ENCODE data around the gene NME7. TPM values are rescaled to one million over a fixed set of nuclear protein-coding genes. Genes with fewer than 3 reads are reported as not detected.
"Not testable (repeated sequence)": the region's sequence is repeated elsewhere in the genome, so short reads cannot be mapped to it uniquely, and the experiment has no call there.

The NME7 gene
- 13.5 TPM for total RNA-seq

- ATAC-seq, result peak; percentile 99
These were observed at the start of gene NME7, which contains the start of gene BLZF1 for GRCh38 chr1:169367686-169368405. NME7 (minus strand) TSS chr1:169367797; CDS start chr1:169367710, 87 bp downstream. BLZF1 (plus strand) TSS chr1:169368195; CDS start chr1:169369523, 1,328 bp downstream.

GRCh38 chr1:169414952-169415351 is 47.4 kb upstream of the NME7 start:
- ATAC-seq, result no peak

GRCh38 chr1:169408340-169408739 is 40.7 kb upstream of the NME7 start:
- not testable (repeated sequence) for ATAC-seq

- ATAC-seq, result not testable (repeated sequence)
These were observed 35.0 kb upstream of the NME7 start for GRCh38 chr1:169402578-169402977.

- ATAC-seq, result no peak
These were observed 28.4 kb upstream of the NME7 start for GRCh38 chr1:169395955-169396354.

GRCh38 chr1:169392406-169392805 is 24.8 kb upstream of the NME7 start:
- ATAC-seq, result no peak

- no peak for ATAC-seq
These were observed 22.7 kb upstream of the NME7 start for GRCh38 chr1:169390303-169390702.

- ATAC-seq, result peak; percentile 59
These were observed 19.8 kb upstream of the NME7 start for GRCh38 chr1:169387399-169387798.

GRCh38 chr1:169383449-169383848 is 15.9 kb upstream of the NME7 start:
- no peak for ATAC-seq

GRCh38 chr1:169381162-169381561 is 13.6 kb upstream of the NME7 start:
- ATAC-seq, result no peak

- no peak for ATAC-seq
These were observed 3.8 kb upstream of the NME7 start for GRCh38 chr1:169371404-169371803.

- ATAC-seq, result peak; percentile 31
These were observed 791 bp upstream of the NME7 start for GRCh38 chr1:169368406-169368769.

- ATAC-seq, result no peak
These were observed 406 bp downstream of the NME7 start for GRCh38 chr1:169367096-169367685.

GRCh38 chr1:169364948-169365347 is 2.6 kb downstream of the NME7 start:
- peak; percentile 67 for ATAC-seq

GRCh38 chr1:169363046-169363730 is 4.4 kb downstream of the NME7 start:
- no peak for ATAC-seq

- ATAC-seq, result no peak
These were observed 6.3 kb downstream of the NME7 start for GRCh38 chr1:169361281-169361680.

GRCh38 chr1:169360415-169360814 is 7.2 kb downstream of the NME7 start:
- no peak for ATAC-seq

GRCh38 chr1:169348383-169349036 is 19.1 kb downstream of the NME7 start:
- ATAC-seq, result no peak

- no peak for ATAC-seq
These were observed 19.8 kb downstream of the NME7 start for GRCh38 chr1:169347688-169348382.

- no peak for ATAC-seq
These were observed 21.5 kb downstream of the NME7 start for GRCh38 chr1:169346036-169346589.

- no peak for ATAC-seq
These were observed 22.1 kb downstream of the NME7 start for GRCh38 chr1:169345511-169345910.

GRCh38 chr1:169342096-169342495 is 25.5 kb downstream of the NME7 start:
- ATAC-seq, result not testable (repeated sequence)
